ENCODE measurements around the gene TSNAX.
"Not testable (repeated sequence)": the region's sequence is repeated elsewhere in the genome, so short reads cannot be mapped to it uniquely, and the experiment has no call there.

The TSNAX gene

DNA sequence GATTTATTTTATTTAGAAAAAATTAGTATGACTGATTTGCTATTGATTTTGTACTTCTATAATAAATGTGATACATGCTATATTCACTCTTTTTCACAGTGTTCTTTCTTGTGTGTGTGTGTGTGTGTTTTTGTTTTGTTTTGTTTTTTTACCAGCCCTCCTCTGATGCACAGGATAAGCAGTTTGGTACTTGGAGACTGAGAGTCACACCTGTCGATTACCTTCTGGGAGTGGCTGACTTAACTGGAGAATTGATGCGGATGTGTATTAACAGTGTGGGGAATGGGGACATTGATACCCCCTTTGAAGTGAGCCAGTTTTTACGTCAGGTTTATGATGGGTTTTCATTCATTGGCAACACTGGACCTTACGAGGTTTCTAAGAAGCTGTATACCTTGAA is 35.9 kb downstream of the TSNAX start:
- no peak for DNase-seq

DNA sequence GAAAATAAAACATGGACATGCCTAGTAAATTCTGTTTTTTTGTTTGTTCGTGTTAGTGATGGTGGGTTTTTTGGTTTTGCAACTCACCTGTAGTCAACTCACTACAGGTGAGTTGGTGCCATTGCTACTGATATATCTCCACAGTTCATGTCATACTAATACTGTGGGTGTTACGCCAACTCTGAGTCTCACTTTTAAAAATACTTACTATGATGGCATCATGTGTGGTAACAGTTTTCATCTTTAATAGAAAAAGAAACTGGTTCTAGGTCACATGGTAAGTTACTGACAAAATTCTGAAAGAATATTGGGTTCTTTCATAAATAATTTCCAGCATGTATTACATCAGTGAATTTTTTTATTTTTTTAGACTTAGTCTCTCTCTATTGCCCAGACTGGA is 38.0 kb downstream of the TSNAX start:
- DNase-seq: no peak

DNA sequence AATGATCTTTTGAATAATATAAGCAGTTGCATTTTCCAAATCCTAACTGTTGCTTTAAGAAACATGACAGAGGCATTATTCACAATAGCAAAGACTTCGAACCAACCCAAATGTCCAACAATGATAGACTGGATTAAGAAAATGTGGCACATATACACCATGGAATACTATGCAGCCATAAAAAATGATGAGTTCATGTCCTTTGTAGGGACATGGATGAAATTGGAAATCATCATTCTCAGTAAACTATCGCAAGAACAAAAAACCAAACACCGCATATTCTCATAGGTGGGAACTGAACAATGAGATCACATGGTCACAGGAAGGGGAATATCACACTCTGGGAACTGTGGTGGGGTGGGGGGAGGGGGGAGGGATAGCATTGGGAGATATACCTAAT is 41.8 kb downstream of the TSNAX start:
- not testable (repeated sequence) for DNase-seq

DNA sequence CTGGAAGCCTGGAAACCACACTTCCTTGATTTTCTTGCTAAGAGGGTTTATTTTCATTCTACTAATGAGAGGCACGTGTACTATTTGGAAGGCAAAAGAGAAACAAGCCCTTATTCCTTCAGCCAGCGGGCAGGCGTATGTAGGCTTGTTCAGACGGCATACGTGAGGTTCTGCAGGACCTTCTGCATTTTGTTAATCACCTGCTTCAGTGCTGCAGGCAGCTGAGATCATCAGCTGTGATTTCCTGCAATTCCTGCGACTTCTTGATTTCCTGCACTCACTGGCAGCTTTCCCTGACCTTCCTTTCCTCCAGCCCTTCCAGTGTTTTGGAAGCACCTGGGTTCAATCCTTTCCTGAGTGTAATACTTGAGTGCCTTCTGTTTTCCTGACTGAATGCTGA is 43.4 kb downstream of the TSNAX start:
- DNase-seq: no peak

DNA sequence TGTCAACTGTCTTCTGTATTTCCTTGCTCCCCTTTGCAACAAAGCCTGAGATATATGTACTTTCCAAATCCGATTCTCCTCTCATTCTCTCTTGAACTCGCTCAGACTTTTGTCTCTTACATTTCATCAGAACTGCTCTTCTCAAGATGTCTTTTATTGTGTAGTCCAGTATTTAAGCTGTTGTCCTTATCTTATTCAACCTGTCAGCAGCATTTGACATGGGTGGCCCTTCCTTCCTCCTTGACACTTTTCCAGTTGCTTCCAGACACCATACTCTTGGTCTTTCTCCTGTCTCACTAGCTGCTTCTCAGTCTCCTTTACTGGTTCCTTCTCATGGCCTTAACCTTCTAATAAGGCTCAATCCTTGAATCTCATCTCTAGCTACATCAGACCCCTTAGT is 47.0 kb downstream of the TSNAX start:
- no peak for DNase-seq

DNA sequence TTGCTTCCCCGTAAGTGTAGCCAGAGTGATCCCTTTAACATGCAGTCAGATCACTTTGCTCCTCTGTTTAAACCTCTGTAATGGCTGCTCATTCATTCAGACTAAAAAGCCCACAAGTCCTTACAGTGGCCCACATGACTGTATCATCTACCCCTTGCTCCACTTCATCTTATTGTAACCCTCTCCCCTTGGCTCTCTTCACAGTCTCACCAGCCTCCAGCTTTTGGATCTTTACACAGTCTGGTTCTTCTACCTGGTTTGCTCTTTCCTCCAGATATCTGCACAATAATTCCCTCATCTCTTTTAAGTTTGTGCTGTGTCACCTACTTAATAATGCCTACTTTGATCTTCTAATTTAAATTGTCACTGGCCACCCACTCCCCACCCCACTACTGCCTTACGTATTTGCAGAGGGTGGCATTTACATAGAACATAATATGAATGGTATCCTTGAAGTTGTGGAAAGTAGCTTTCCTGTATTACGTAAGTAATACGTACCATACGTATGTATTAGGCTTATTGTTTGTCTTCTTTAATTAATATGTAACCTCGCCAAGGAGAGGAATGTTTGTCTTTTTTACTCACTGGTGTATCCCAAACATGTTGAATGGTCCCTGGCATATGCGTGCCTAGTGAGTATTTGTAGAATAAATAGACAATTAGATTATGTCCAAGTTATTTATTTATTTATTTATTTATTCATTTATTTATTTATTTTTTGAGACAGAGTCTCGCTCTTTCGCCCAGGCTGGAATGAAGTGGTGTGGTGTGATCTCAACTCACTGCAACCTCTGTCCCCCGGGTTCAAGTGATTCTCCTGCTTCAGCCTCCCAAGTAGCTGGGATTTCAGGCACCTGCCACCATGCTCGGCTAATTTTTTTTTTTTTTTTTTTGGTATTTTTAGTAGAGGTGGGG is 48.6 kb downstream of the TSNAX start:
- DNase-seq: no peak

DNA sequence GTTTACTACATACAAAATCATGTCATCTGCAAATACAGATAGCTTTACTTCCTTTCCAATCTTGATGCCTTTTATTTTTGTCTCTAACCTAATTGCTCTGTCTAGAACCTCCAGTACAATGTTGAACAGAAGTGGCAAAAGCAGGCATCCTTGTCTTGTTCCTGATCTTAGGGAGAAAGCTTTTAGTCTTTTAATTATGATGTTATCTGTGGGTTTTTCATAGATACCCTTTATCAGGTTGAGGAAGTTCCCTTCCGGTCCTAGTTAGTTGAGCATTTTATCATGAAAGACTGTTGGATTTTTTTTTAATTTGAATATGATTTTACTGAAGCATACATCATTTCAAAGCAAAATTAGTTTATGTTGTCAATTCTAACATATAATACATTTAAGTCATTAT is 52.4 kb downstream of the TSNAX start:
- no peak for DNase-seq

DNA sequence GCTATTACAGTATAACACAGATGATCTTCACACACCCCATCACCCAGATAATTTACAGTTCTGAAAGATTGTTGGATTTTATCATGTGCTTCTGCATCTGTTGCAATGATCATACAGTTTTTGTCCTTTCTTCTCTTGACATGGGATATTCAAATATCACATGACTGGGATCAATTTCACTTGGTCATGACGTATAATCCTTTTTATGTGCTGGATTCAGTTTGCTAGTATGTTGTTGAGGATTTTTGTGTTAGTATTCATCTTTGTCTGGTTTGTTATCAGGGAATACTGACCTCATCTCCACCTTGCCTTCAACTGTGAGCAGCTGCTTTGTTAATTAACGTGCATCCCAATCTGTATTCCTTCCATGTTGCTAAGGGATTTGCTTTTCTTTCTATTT is 53.4 kb downstream of the TSNAX start:
- no peak for DNase-seq

DNA sequence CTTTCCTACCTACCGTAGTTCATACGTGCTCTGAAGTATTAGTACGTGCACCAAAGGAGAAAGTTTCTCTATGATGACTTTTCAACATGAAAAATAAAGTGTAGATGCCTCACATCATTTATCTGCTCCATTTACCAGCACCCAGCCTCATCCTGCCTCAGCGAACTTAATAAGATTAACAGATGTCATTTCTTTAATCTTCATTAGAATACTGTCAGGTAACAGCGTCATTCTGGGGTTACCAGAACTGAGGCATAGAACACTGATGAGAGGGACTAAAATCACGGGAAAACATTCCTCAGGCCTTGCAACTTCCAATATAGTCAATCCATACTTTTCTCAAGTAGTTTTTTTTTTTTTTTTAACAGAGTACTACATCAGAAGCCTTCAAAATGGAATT is 54.9 kb downstream of the TSNAX start:
- no peak for DNase-seq

DNA sequence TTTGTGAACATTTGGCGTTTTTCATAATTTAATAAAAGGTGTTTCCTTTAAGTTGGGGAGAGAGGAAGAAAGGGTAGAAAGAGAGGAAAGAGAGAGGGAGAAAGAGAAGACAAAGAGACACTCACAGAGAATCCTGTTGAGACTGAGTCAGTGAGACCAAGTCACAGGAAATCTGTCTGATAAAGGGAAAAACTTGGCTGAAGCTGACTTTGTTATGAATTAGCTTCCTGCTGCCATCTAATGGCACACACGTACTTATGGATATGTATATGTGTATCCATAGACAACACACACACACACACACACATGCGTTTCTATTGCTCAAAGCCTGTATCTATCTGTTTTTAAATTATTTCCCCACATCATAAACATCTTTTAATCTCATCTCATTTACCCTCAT is 55.6 kb downstream of the TSNAX start:
- DNase-seq: no peak

DNA sequence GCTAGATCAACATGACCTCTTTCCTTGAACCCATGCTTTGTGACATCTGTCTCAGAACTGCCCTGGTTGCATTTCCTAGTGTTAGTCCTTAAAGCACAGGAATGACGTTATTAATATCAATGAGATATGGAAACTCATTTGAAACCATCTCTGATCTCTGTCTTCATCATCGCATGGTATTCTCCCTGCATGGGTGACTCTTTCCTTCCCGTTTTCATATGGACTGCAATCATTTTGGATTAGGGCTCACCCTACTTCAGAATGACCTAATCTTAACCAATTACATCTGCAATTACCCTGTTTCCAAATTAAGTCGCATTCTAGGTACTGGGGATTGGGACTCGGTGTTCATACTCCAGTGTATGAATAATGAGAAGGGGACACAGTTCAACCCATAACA is 56.5 kb downstream of the TSNAX start:
- no peak for DNase-seq

DNA sequence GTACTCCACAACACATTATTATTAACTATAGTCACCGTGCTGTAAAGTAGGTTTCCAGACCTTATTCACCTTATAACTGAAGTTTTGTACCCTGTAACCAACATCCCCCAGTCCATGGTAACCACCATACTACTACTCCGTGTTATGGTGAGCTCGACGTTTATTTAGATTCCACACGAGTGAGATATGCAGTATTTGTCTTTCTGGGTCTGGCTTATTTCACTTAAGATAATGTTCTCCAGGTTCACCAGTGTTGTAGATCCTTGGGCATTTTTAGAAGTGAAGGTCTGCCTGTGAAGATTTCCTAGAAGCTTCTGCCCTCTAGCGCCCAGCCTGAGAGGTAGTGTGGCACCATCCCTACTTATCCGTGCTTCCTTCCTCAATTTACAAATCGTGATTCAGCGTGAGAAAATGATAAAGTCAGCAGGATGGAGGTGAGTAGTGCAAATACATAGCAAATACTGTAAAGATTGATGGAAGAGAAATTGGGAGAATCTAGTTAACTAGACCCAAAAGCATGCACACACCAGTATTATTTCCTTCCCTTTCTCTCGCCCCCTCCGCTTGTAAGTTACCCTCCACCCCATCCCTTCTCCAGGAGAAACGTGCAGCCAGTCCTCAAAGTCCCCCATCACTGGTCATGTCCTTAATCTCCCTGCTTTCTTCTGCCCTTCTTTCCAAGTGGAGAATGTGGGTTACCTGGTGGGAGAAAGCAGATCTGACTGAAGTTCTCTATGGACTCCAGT is 62.2 kb downstream of the TSNAX start:
- DNase-seq: peak; percentile 31

DNA sequence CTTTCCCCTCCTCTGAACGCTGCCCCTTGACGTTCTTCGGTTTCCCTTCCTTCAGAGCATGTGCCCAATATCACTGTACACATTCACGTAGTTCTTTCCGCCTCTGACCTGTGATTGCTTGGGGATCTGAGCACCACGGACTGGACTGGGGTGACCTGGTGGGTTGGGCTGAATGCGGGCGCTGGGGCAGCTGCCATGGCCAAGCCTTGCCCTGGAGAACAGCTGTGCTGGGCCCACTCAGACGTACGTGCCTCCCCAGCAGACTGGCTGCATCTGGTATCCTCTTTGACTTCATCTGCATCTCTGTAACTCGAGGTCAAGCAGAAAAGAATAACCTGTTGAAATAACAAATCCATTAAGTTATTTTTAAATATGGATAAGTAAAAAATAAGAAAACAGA is 63.0 kb downstream of the TSNAX start:
- no peak for DNase-seq

DNA sequence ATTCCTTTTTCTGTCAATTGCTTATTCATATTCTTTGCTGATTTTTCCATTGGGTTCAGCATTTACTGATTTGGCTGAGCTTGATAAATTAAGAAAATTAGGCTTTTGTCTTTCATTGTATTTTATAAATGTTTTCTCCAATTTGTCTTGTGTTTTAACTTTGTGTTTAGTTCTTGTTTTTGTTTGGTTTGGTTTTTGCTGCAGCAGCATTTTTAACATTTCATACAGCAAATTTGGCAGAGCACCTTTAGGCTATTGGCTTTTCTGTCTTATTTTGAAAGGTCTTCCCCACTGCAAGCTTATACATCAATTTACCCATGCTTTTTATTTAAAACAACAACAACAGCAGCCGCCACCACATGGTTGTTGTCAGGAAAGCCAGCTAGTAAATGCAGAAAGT is 64.3 kb downstream of the TSNAX start:
- no peak for DNase-seq

DNA sequence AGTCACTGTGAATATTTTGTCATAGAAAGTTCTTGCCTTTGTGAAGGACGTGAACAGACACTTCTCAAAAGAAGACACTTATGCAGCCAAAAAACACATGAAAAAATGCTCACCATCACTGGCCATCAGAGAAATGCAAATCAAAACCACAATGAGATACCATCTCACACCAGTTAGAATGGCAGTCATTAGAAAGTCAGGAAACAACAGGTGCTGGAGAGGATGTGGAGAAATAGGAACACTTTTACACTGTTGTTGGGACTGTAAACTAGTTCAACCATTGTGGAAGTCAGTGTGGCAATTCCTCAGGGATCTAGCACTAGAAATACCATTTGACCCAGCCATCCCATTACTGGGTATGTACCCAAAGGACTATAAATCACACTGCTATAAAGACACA is 64.8 kb downstream of the TSNAX start:
- not testable (repeated sequence) for DNase-seq

DNA sequence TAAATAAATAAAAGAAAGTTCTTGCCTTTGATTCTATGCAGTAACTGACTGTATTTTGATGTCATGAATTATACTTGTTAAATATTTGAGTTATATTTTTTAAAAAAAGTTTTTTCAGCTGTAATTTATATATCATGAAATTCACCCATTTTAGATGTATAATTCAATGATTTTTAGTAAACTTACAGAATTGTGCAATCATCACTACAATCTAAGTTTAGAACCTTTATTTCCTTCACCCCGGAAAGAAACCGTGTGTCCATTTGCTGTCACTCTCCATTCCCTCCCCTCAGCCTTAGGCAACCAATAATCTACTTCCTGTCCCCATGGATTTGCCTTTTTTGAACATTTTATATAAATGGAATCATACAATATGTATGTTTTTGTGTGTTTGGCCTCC is 65.7 kb downstream of the TSNAX start:
- no peak for DNase-seq

DNA sequence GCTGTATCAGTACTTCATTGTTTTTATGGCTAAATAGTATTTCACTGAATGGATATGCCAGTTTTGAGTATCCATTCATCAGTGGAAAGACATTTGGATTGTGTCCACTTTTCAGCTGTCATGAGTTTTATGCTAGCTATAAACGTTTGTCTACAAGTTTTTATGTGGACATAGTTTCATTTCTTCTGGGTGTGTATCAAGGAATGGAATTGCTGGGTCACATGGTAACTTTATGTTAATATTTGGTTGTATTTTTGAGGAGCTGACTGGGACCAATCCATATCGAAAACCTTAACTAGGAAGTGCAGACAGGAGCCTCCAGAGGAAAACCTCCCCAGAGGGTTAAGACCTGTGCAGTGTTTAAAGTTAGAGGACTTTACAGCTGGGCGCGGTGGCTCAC is 66.3 kb downstream of the TSNAX start:
- DNase-seq: no peak

DNA sequence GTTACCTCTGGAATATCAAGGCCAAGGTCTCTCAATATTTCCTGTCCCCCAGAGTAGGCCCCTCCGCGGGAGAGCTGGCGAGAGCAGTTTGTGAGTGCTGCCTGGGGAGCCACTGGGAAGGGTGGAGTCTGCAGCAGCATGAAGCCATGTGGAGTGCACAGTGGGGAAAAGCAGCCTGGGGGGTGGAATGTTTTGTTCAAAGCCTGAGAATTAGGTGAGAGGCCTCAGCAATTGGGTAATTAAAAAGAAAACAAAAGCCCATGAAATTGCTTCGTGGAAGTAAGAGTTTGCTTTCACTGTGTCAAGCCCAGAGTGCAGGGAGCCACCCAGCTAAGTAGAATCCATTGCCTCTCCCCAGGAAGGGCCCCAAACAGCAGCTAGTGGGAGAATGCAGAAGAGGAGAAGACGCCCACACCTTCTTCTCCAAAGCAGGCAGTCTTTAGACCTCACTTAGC is 67.9 kb downstream of the TSNAX start:
- no peak for DNase-seq

DNA sequence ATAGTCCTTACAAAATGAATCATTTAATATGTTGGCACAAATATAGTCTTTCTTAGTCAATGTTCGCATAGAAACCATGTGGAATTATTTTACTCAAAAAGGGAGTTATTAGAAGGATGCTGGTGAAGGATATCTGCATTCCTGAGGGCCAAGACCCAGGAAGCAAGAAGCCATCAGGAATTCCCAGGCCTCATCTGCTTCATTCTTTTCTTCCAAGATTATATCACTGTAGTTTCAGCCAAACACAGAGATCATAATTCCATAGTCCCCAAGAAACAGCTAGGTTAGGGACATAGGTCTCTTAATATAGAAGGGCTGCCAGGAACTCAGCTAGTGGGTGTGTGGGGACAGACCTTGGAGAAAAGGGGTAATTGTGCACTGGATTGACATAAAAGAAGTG is 69.5 kb downstream of the TSNAX start:
- no peak for DNase-seq

DNA sequence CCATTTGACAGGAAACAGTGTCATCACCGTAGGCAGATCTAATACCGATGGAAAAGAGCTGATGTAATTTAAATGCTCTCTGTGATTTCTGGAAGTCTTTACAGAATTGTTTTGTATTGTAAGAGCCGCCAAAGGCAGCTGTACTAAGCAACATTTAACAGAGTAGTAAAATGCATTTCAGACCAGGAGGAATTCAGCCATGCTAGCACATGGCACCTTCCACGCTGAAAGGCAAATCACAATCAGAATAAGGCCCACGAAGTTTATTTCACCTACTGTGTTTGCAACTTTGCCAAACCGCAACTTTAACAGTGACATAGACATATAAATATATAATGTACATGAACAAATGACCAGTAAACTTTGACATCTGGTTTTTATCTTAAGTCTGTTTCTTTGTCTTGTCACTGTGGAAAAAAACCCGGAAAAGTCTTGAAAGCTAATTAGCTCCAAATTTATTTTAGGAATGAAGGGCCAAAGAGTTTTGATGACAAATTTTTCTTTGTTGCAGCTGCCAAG is 72.0 kb downstream of the TSNAX start:
- DNase-seq: no peak

DNA sequence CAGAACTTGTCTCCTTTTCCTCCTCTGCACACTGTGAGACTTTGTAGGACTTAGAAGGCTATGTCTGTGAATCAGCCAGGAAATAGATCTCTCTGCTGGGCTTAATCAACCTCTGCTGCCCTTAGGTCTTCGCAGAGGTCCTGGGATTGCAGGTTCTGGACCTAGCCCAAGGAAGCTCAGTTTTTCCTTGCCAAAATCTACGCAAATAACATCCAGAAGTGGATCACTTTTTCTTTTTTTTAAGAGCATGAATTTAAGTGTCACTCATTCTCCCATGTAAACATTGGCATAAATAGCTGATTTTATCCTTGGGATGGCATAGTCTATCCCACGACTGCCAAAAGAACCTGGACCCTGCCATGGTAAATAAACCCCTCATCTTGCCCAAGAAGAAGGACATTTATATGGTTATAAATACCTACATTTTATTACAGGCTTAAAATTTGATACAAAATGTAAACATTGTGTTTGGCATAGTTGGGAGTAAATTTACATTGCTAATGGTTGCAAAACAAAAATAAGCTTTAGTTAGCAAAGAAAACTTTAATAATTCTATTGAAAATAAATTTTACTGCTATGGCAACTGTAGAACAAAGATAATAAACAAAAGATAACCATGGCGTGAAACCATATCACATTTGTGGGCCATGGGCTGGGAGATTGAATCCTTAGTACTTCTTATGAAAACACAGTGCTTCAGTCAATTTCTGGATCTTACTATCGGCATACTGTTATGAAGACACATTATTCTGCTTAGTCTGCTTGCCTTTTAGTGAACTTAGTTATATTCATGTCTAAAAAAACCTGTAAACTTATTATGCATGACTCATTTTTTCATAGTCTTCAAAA is 73.6 kb downstream of the TSNAX start:
- DNase-seq: no peak

DNA sequence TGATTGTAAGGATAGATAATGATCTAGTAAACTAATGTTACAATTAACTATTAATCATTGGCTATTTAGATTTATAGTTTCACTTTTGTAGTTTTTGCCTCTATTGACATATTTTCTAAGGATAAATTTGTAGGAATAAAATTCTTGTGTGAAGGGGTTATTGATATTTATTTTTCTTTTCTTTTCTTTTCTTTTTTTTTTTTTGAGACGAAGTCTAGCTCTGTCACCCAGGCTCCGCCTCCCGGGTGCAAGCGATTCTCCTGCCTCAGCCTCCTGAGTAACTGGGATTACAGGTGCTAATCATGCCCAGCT is 74.2 kb downstream of the TSNAX start:
- no peak for DNase-seq

DNA sequence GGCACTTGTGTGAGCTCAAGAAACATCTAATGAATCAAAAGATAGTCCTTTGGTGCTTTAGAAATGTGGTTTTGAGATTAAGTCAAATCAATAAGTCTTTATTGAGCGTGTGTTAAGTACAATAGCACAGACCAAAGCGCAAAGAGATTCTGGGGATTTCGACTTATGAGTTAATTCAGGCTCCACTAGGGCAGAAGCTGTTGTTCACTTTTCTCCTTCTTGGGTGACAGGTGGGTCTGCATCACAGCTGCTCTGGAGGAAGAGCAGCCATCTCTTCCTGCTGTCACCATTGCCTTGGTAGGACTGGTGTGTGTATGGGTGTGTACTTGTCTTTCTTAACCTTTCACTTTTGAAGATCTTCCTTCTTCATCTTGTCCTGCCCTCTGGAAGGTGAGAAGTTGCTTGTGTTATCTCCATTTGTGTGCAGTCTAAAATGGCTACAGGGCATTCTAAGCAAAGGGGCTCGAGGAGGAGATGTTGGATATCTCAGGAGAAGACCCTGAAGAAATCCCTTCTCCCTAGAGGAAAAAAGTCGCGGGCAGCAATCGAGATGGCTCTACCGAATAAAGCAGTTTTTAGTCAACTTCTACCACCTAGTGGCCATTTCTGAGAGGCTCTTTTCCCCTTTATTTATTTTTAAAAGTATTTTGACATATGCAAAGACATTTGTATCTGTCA is 75.3 kb downstream of the TSNAX start:
- peak; percentile 71 for DNase-seq
